H9 (cell line): Measurements from ENCODE around the gene ITGAX. TPM values are rescaled to one million over a fixed set of nuclear protein-coding genes. Genes with fewer than 3 reads are reported as not detected.

ENCODE experiments used
- DNase-seq: peaks from one replicate; pipeline ENCODE4 v3.0.0-alpha.2; 2017
- H2AFZ ChIP-seq: one replicate; pipeline ENCODE4 v1.6.1; 2013; ENCODE audit warnings: mild to moderate bottlenecking, low read length, control low read depth, moderate library complexity
- H2AK5ac ChIP-seq: 2 replicates; pipeline ENCODE4 v1.6.1; 2013; ENCODE audit warnings: low read length, control low read depth, mixed read lengths; ENCODE audit not compliant: insufficient read length
- H2BK120ac ChIP-seq: one replicate; pipeline ENCODE4 v1.6.1; 2013; ENCODE audit warnings: low read depth, mild to moderate bottlenecking, low read length, control low read depth, inconsistent platforms; ENCODE audit not compliant: poor library complexity, severe bottlenecking
- H2BK12ac ChIP-seq: 2 replicates; pipeline ENCODE4 v1.6.1; 2013; ENCODE audit warnings: low read length, control low read depth, mixed read lengths, low read depth; ENCODE audit not compliant: insufficient read length
- H2BK15ac ChIP-seq: 2 replicates; pipeline ENCODE4 v1.6.1; 2013; ENCODE audit warnings: low read depth, low read length, control low read depth
- H2BK20ac ChIP-seq: one replicate; pipeline ENCODE4 v1.6.1; 2013; ENCODE audit warnings: low read depth, mild to moderate bottlenecking, low read length, control low read depth, inconsistent platforms; ENCODE audit not compliant: poor library complexity, severe bottlenecking
- H2BK5ac ChIP-seq: 2 replicates; pipeline ENCODE4 v1.6.1; 2013; ENCODE audit warnings: low read length, control low read depth, mixed read lengths; ENCODE audit not compliant: insufficient read length
- H3K14ac ChIP-seq: 2 replicates; pipeline ENCODE4 v1.6.1; 2013; ENCODE audit warnings: low read length, control low read depth; ENCODE audit not compliant: insufficient read depth
- H3K18ac ChIP-seq: 2 replicates; pipeline ENCODE4 v1.6.1; 2013; ENCODE audit warnings: low read depth, mild to moderate bottlenecking, mixed read lengths, low read length, control low read depth; ENCODE audit not compliant: insufficient read length
- H3K23ac ChIP-seq: 2 replicates; pipeline ENCODE4 v1.6.1; 2013; ENCODE audit warnings: low read length, control low read depth, mixed read lengths, low read depth; ENCODE audit not compliant: insufficient read length
- H3K23me2 ChIP-seq: 2 replicates; pipeline ENCODE4 v1.6.1; 2013; ENCODE audit warnings: low read depth, mild to moderate bottlenecking, mixed read lengths, low read length, control low read depth; ENCODE audit not compliant: insufficient read length, poor library complexity, severe bottlenecking
- H3K27ac ChIP-seq: 2 replicates; pipeline ENCODE4 v1.5.1; 2013; ENCODE audit warnings: low read length, control low read depth, mixed read lengths, low read depth; ENCODE audit not compliant: insufficient read length
- H3K27me3 ChIP-seq: 2 replicates; pipeline ENCODE4 v1.6.1; 2013; ENCODE audit warnings: low read length, control low read depth, inconsistent platforms; ENCODE audit not compliant: insufficient read depth
- H3K4ac ChIP-seq: 2 replicates; pipeline ENCODE4 v1.6.1; 2013; ENCODE audit warnings: low read depth, mild to moderate bottlenecking, control low read depth, inconsistent platforms, low read length, moderate library complexity
- H3K4me1 ChIP-seq: 2 replicates; pipeline ENCODE4 v1.6.1; 2013; ENCODE audit warnings: low read length, control low read depth, inconsistent platforms; ENCODE audit not compliant: insufficient read depth
- H3K4me2 ChIP-seq: 2 replicates; pipeline ENCODE4 v1.6.1; 2013; ENCODE audit warnings: low read length, control low read depth, mixed read lengths; ENCODE audit not compliant: insufficient read length, insufficient read depth
- H3K56ac ChIP-seq: 2 replicates; pipeline ENCODE4 v1.6.1; 2013; ENCODE audit warnings: low read depth, mild to moderate bottlenecking, mixed read lengths, low read length, control low read depth; ENCODE audit not compliant: insufficient read length
- H3K79me1 ChIP-seq: 2 replicates; pipeline ENCODE4 v1.6.1; 2013; ENCODE audit warnings: low read depth, mild to moderate bottlenecking, moderate library complexity, low read length, control low read depth, inconsistent platforms; ENCODE audit not compliant: insufficient read depth, poor library complexity, severe bottlenecking
- H3K79me2 ChIP-seq: 2 replicates; pipeline ENCODE4 v1.6.1; 2013; ENCODE audit warnings: low read length, control low read depth, inconsistent platforms; ENCODE audit not compliant: insufficient read depth
- H3K9ac ChIP-seq: 2 replicates; pipeline ENCODE4 v1.6.1; 2013; ENCODE audit warnings: low read length, control low read depth, mixed read lengths; ENCODE audit not compliant: insufficient read length; ENCODE audit errors: extremely low read depth
- H3K9me3 ChIP-seq: one replicate; pipeline ENCODE4 v1.6.1; 2013; ENCODE audit warnings: low read depth, low read length, inconsistent platforms; ENCODE audit not compliant: control insufficient read depth
- H3T11ph ChIP-seq: one replicate; pipeline ENCODE4 v1.6.1; 2013; ENCODE audit warnings: mild to moderate bottlenecking, low read length, control low read depth, inconsistent platforms
- H4K20me1 ChIP-seq: one replicate; pipeline ENCODE4 v1.6.1; 2013; ENCODE audit not compliant: control insufficient read depth, insufficient read length, insufficient read depth
- H4K5ac ChIP-seq: 2 replicates; pipeline ENCODE4 v1.6.1; 2013; ENCODE audit warnings: low read depth, mild to moderate bottlenecking, mixed read lengths, low read length, control low read depth; ENCODE audit not compliant: insufficient read length
- H4K8ac ChIP-seq: replicated peaks from 2 replicates; pipeline ENCODE4 v1.6.1; 2013; ENCODE audit warnings: low read length, control low read depth, mixed read lengths, low read depth; ENCODE audit not compliant: insufficient read length
- H4K91ac ChIP-seq: 2 replicates; pipeline ENCODE4 v1.6.1; 2013; ENCODE audit warnings: low read depth, mild to moderate bottlenecking, moderate library complexity, mixed read lengths, low read length, control low read depth; ENCODE audit not compliant: insufficient read length
- H3K27ac Mint-ChIP-seq, 3 experiments: 2 replicates in 2 of 3; 3 replicates in 1 of 3; pipeline ENCODE4 v1.8.0; 2020 to 2021; ENCODE audit warnings: mixed read lengths in 3 of 3, mild to moderate bottlenecking in 1 of 3, moderate library complexity in 1 of 3
- H3K27me3 Mint-ChIP-seq: 2 replicates; pipeline ENCODE4 v1.8.0; 2021; ENCODE audit warnings: low read depth, mild to moderate bottlenecking, moderate library complexity, mixed read lengths
- H3K36me3 Mint-ChIP-seq, 3 experiments: 2 replicates in 2 of 3; 3 replicates in 1 of 3; pipeline ENCODE4 v1.8.0; 2020 to 2021; ENCODE audit warnings: low read depth in 3 of 3, mixed read lengths in 3 of 3; ENCODE audit not compliant: insufficient read depth in 1 of 3
- H3K4me1 Mint-ChIP-seq, 2 experiments: 2 replicates each; pipeline ENCODE4 v1.8.0; 2020; ENCODE audit warnings: mixed read lengths in 2 of 2
- H3K4me3 Mint-ChIP-seq, 2 experiments: 2 replicates in 1 of 2; 3 replicates in 1 of 2; pipeline ENCODE4 v1.8.0; 2020 to 2021; ENCODE audit warnings: mild to moderate bottlenecking in 2 of 2, mixed read lengths in 2 of 2, moderate library complexity in 1 of 2
- H3K9me3 Mint-ChIP-seq, 2 experiments: 2 replicates in 1 of 2; 3 replicates in 1 of 2; pipeline ENCODE4 v1.8.0; 2020; ENCODE audit warnings: mild to moderate bottlenecking in 2 of 2, mixed read lengths in 2 of 2, moderate library complexity in 1 of 2
- WGBS: extraction: QIAGEN DNeasy Blood & Tissue Kit; methylation state at CpG from one replicate; pipeline ENCODE4 v1.1.7; 2013; ENCODE audit warnings: missing lambda C conversion rate, low lambda C conversion rate, mixed read lengths; ENCODE audit not compliant: insufficient read length; ENCODE audit errors: extremely low coverage; 5-methylcytosine and 5-hydroxymethylcytosine counted together
- total RNA-seq: library from RNA; stranded (reverse); gene quantifications from 2 replicates; pipeline ENCODE4 v1.2.1, GENCODE V29; 2021
- TF ChIP-seq, protein P1 (sequence below): fragments of 200-600 bp; sonication (generic); conservative IDR thresholded peaks from 3 replicates; pipeline ENCODE4 v1.8.0; 2021; ENCODE audit warnings: antibody characterized with exemption, mild to moderate bottlenecking

Gene ITGAX
- total RNA-seq, 1 experiment from 2014 or later: 0.28 TPM

DNA sequence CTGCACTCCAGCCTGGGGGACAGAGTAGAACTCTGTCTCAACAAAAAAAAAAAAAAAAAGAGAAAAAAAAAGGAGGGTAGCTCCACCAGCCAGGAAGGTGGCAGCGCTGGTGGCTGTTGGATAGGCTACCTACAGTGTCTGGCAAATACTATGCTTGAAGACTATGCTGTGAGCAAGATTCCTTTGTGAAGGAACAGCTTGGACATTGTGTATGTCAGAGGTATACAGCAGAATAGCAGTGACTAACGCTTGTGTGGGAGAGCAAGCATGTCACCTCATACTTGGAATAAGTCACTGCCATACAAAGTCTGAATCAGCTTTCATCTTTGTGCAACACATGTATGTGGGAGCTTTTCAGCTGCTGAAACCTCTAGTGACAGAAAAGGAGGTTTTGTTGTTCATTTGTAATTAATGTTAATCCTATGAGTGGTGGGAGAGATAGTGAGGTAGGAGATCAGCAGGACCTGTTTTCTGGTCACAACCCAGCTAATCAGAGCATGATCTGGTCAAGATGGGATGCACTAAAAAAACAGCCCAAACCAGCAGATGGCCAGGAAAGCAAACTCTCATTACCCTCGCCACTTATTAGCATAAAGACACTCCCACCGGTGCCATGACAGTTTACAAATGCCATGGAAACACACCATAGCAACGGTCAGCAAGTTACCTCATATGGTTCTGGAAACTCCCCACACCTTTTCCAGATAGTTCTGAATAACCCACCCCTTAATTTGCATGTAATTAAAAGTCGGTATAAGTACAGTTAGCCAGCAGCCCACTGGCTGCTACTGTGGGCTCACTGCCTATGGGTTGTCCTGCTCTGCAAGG is 31.4 kb downstream of the ITGAX start:
- TF ChIP-seq, protein P1, sequence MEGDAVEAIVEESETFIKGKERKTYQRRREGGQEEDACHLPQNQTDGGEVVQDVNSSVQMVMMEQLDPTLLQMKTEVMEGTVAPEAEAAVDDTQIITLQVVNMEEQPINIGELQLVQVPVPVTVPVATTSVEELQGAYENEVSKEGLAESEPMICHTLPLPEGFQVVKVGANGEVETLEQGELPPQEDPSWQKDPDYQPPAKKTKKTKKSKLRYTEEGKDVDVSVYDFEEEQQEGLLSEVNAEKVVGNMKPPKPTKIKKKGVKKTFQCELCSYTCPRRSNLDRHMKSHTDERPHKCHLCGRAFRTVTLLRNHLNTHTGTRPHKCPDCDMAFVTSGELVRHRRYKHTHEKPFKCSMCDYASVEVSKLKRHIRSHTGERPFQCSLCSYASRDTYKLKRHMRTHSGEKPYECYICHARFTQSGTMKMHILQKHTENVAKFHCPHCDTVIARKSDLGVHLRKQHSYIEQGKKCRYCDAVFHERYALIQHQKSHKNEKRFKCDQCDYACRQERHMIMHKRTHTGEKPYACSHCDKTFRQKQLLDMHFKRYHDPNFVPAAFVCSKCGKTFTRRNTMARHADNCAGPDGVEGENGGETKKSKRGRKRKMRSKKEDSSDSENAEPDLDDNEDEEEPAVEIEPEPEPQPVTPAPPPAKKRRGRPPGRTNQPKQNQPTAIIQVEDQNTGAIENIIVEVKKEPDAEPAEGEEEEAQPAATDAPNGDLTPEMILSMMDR: no peak
- H2BK5ac ChIP-seq: no peak overlapping the region
- H4K5ac ChIP-seq: no peak overlapping the region
- no peaks in the 10 kb centered on the region for H3K27me3 ChIP-seq
- H3K9me3 Mint-ChIP-seq: no peaks in the 10 kb centered on the region; a peak in 2 of 5 replicates
- H3K27ac Mint-ChIP-seq: peak overlapping the region in 1 of 3 experiments; percentile 8; a peak in 1 of 7 replicates
- no peak overlapping the region for H4K91ac ChIP-seq
- peak overlapping the region; percentile 11 for H3K18ac ChIP-seq
- H2BK20ac ChIP-seq: no peak overlapping the region
- H3T11ph ChIP-seq: no peak overlapping the region
- no peak overlapping the region for H3K9ac ChIP-seq
- no peaks in the 10 kb centered on the region for H3K79me2 ChIP-seq
- no CpG with 5 or more reads among the region's 6 CpGs for WGBS
- H3K4ac ChIP-seq: no peak overlapping the region
- no peaks in the 10 kb centered on the region for H3K36me3 Mint-ChIP-seq
- no peaks in the 10 kb centered on the region for H3K79me1 ChIP-seq
- no peak overlapping the region for H3K4me2 ChIP-seq
- no peak overlapping the region for H2BK12ac ChIP-seq
- H3K4me1 Mint-ChIP-seq: peaks cover 6 to 11% of the 10 kb centered on the region in 2 experiments
- no peak overlapping the region for H3K23ac ChIP-seq
- H3K27me3 Mint-ChIP-seq: peaks cover 13% of the 10 kb centered on the region
- H3K56ac ChIP-seq: no peak overlapping the region
- H3K23me2 ChIP-seq: no peaks in the 10 kb centered on the region
- H3K27ac ChIP-seq: no peak overlapping the region
- H2AFZ ChIP-seq: no peak overlapping the region
- no peaks in the 10 kb centered on the region for H3K9me3 ChIP-seq
- H3K14ac ChIP-seq: no peak overlapping the region; the same call in 1 of the 2 replicates
- H3K4me3 Mint-ChIP-seq: no peak overlapping the region; a peak in 1 of 5 replicates
- H3K4me1 ChIP-seq: no peaks in the 10 kb centered on the region
- H2BK120ac ChIP-seq: no peak overlapping the region
- no peaks in the 10 kb centered on the region for H4K20me1 ChIP-seq
- DNase-seq: no peak
- no peak overlapping the region for H2AK5ac ChIP-seq
- H2BK15ac ChIP-seq: no peak overlapping the region
- H4K8ac ChIP-seq: no peak overlapping the region
